GM21786 (cell line): Measurements from ENCODE around the gene MORC1.

ENCODE experiments used
- ATAC-seq: cut with Tn5 transposase; IDR thresholded peaks from one replicate; pipeline ENCODE4 v1.9.1; 2021; ENCODE audit not compliant: unreplicated experiment

The MORC1 gene

GRCh38 chr3:108947855-108948254, 170.1 kb downstream of the MORC1 start:
- ATAC-seq: no peak

- no peak for ATAC-seq
Observed at GRCh38 chr3:108946292-108947285, 171.3 kb downstream of the MORC1 start.

GRCh38 chr3:108940568-108941263, 177.2 kb downstream of the MORC1 start:
- ATAC-seq: no peak

GRCh38 chr3:108940166-108940565, 177.8 kb downstream of the MORC1 start:
- no peak for ATAC-seq

- no peak for ATAC-seq
Observed at GRCh38 chr3:108936924-108937689, 180.8 kb downstream of the MORC1 start.

- ATAC-seq: no peak
Observed at GRCh38 chr3:108931035-108931434, 186.9 kb downstream of the MORC1 start.

- ATAC-seq: no peak
Observed at GRCh38 chr3:108918866-108919265, 199.1 kb downstream of the MORC1 start.

- ATAC-seq: peak; percentile 90
Observed at GRCh38 chr3:108914774-108915641, 202.9 kb downstream of the MORC1 start.

- no peak for ATAC-seq
Observed at GRCh38 chr3:108909799-108910198, 208.1 kb downstream of the MORC1 start.
